NCI-H128 (cell line): ENCODE results near the gene CPLANE1.
"Not testable (repeated sequence)": the region's sequence is repeated elsewhere in the genome, so short reads cannot be mapped to it uniquely, and the experiment has no call there.

Experiments used
- DNase-seq: peaks from one replicate; lab custom pipeline; 2025; ENCODE audit not compliant: unreplicated experiment; lab: John Stamatoyannopoulos, UW

CPLANE1 gene

GRCh38 chr5:37121465-37121864, 127.7 kb downstream of the CPLANE1 start:
- no peak for DNase-seq

GRCh38 chr5:37121027-37121426, 128.1 kb downstream of the CPLANE1 start:
- DNase-seq: no peak

- DNase-seq: no peak
Measured at GRCh38 chr5:37120270-37120669, 128.9 kb downstream of the CPLANE1 start.

- DNase-seq: no peak
Measured at GRCh38 chr5:37116359-37116758, 132.8 kb downstream of the CPLANE1 start.

GRCh38 chr5:37112383-37112991, 136.7 kb downstream of the CPLANE1 start:
- no peak for DNase-seq

GRCh38 chr5:37111426-37112382, 137.5 kb downstream of the CPLANE1 start:
- no peak for DNase-seq

- DNase-seq: no peak
Measured at GRCh38 chr5:37110135-37110534, 139.0 kb downstream of the CPLANE1 start.

GRCh38 chr5:37109338-37109737, 139.8 kb downstream of the CPLANE1 start:
- no peak for DNase-seq

- DNase-seq: no peak
Measured at GRCh38 chr5:37103302-37103701, 145.9 kb downstream of the CPLANE1 start.

GRCh38 chr5:37099267-37099666, 149.9 kb downstream of the CPLANE1 start:
- DNase-seq: not testable (repeated sequence)

- not testable (repeated sequence) for DNase-seq
Measured at GRCh38 chr5:37093795-37094194, 155.4 kb downstream of the CPLANE1 start.

GRCh38 chr5:37090781-37091180, 158.4 kb downstream of the CPLANE1 start:
- DNase-seq: no peak

- DNase-seq: no peak
Measured at GRCh38 chr5:37090123-37090726, 159.0 kb downstream of the CPLANE1 start.

GRCh38 chr5:37088009-37088408, 161.2 kb downstream of the CPLANE1 start:
- no peak for DNase-seq

- no peak for DNase-seq
Measured at GRCh38 chr5:37086466-37087173, 162.6 kb downstream of the CPLANE1 start.

GRCh38 chr5:37086026-37086425, 163.2 kb downstream of the CPLANE1 start:
- DNase-seq: not testable (repeated sequence)

- DNase-seq: not testable (repeated sequence)
Measured at GRCh38 chr5:37082977-37083376, 166.2 kb downstream of the CPLANE1 start.

GRCh38 chr5:37080697-37081096, 168.5 kb downstream of the CPLANE1 start:
- DNase-seq: no peak

- no peak for DNase-seq
Measured at GRCh38 chr5:37077146-37077545, 172.0 kb downstream of the CPLANE1 start.

- DNase-seq: no peak
Measured at GRCh38 chr5:37075399-37075950, 173.7 kb downstream of the CPLANE1 start.
